HCT116 (cell line): ENCODE measurements around the gene FGFR4. TPM values are rescaled to one million over a fixed set of nuclear protein-coding genes. Genes with fewer than 3 reads are reported as not detected.

ENCODE experiments used
- ATAC-seq: fragments of 200-7000 bp; cut with Tn5 transposase; 2 replicates; pipeline ENCODE4 v1.9.1; 2020; ENCODE audit warnings: mild to moderate bottlenecking, moderate library complexity
- BruUV-seq: library from RNA; stranded (reverse); fragments of 400-500 nt; replicated peaks from 2 replicates; lab custom pipeline; 2021; lab: Mats Ljungman, UMichigan
- CTCF ChIA-PET: fragments of 300-600 bp; sonication (Branson Sonifier 250); formaldehyde crosslinking; loops from one replicate; lab custom pipeline; 2021; ENCODE audit warnings: antibody characterized with exemption; lab: Charles Lee
- POLR2A ChIA-PET: fragments of 300-600, 350-600 bp; sonication (Branson Sonifier 250); formaldehyde crosslinking; loops from one replicate; lab custom pipeline; 2021; ENCODE audit warnings: antibody characterized with exemption; lab: Charles Lee
- RAD21 ChIA-PET, 2 experiments: fragments of 300-600 bp; sonication (Branson Sonifier 250); formaldehyde crosslinking; loops; one replicate each; lab custom pipeline; 2023; ENCODE audit warnings: low total read pairs in 2 of 2; ENCODE audit not compliant: uncharacterized antibody in 2 of 2, unreplicated experiment in 2 of 2, low non-redundant PET in 1 of 2; lab: Charles Lee
- DNase-seq: peaks from one replicate; pipeline ENCODE4 v3.0.0-alpha.2; 2010; ENCODE audit warnings: low read depth, low spot score
- H2AFZ ChIP-seq: fragments of 200-600 bp; shearing (Covaris generic), sonication (generic); 2 replicates; pipeline ENCODE4 v1.6.1; 2017; ENCODE audit warnings: low read depth, mixed run types, mixed read lengths, antibody characterized with exemption, low read length; ENCODE audit not compliant: poor library complexity, severe bottlenecking
- H3K27ac ChIP-seq: 2 replicates; pipeline ENCODE4 v1.5.1; 2012; ENCODE audit warnings: low read depth, low read length
- H3K27me3 ChIP-seq: fragments of 200-600 bp; sonication (generic); 2 replicates; pipeline ENCODE4 v1.6.1; 2016; ENCODE audit warnings: mixed run types, low read length, mixed read lengths; ENCODE audit not compliant: insufficient read depth
- H3K36me3 ChIP-seq, 2 experiments: fragments of 200-500 bp in 1 of 2; fragments of 200-600 bp in 1 of 2; sonication (Bioruptor generic) in 1 of 2; sonication (generic) in 1 of 2; 2 replicates each; pipeline versions ENCODE4 v1.5.1 to v1.6.1; 2014 to 2016; ENCODE audit warnings: low read length in 2 of 2, inconsistent platforms in 1 of 2, mixed read lengths in 1 of 2, mixed run types in 1 of 2; ENCODE audit not compliant: insufficient read depth in 2 of 2, control insufficient read depth in 1 of 2
- H3K4me1 ChIP-seq, 2 experiments: fragments of 200-600 bp in 1 of 2; sonication (generic) in 1 of 2; 2 replicates each; pipeline versions ENCODE4 v1.5.1 to v1.6.1; 2012 to 2017; ENCODE audit warnings: low read length in 2 of 2, inconsistent platforms in 1 of 2, mild to moderate bottlenecking in 1 of 2, mixed read lengths in 1 of 2, mixed run types in 1 of 2, moderate library complexity in 1 of 2; ENCODE audit not compliant: insufficient read depth in 2 of 2, control insufficient read depth in 1 of 2
- H3K4me2 ChIP-seq: fragments of 200-600 bp; sonication (generic); 2 replicates; pipeline ENCODE4 v1.6.1; 2017; ENCODE audit warnings: mixed run types, low read length, mixed read lengths
- H3K4me3 ChIP-seq, 2 experiments: fragments of 200-600 bp in 1 of 2; sonication (generic) in 1 of 2; replicated peaks in 1 of 2; 2 replicates each; pipeline ENCODE4 v1.5.1; 2011 to 2016; ENCODE audit warnings: low read length in 2 of 2, control low read depth in 1 of 2, low read depth in 1 of 2, mild to moderate bottlenecking in 1 of 2, mixed read lengths in 1 of 2, mixed run types in 1 of 2
- H3K79me2 ChIP-seq: fragments of 200-600 bp; sonication (generic); 2 replicates; pipeline ENCODE4 v1.6.1; 2017; ENCODE audit warnings: mild to moderate bottlenecking, mixed run types, low read length, moderate library complexity, mixed read lengths; ENCODE audit not compliant: insufficient read depth
- H3K9ac ChIP-seq: fragments of 200-600 bp; sonication (generic); 2 replicates; pipeline ENCODE4 v1.6.1; 2016; ENCODE audit warnings: low read length, mixed read lengths
- H3K9me2 ChIP-seq: fragments of 200-600 bp; sonication (generic), shearing (Covaris generic); 2 replicates; pipeline ENCODE4 v1.6.1; 2017; ENCODE audit warnings: mixed run types, mild to moderate bottlenecking, moderate library complexity; ENCODE audit not compliant: insufficient read depth
- H3K9me3 ChIP-seq, 2 experiments: fragments of 200-500 bp in 1 of 2; fragments of 200-600 bp in 1 of 2; sonication (Bioruptor generic) in 1 of 2; sonication (generic) in 1 of 2; 2 replicates each; pipeline ENCODE4 v1.6.1; 2014 to 2017; ENCODE audit warnings: low read length in 2 of 2, mixed read lengths in 2 of 2, inconsistent platforms in 1 of 2, low read depth in 1 of 2, mild to moderate bottlenecking in 1 of 2, mixed run types in 1 of 2, moderate library complexity in 1 of 2; ENCODE audit not compliant: control insufficient read depth in 1 of 2, insufficient read depth in 1 of 2
- H4K20me1 ChIP-seq: fragments of 200-600 bp; sonication (generic), shearing (Covaris generic); 2 replicates; pipeline ENCODE4 v1.6.1; 2017; ENCODE audit warnings: mixed run types, mild to moderate bottlenecking, moderate library complexity; ENCODE audit not compliant: insufficient read depth
- CBX3 ChIP-seq: IDR thresholded peaks from 2 replicates; pipeline ENCODE4 v1.6.1; 2012; ENCODE audit warnings: low read depth
- ELF1 ChIP-seq: IDR thresholded peaks from 2 replicates; pipeline ENCODE4 v1.6.1; 2012; ENCODE audit warnings: low read depth, borderline replicate concordance
- EZH2phosphoT487 ChIP-seq: fragments of 200-600 bp; IDR thresholded peaks from 2 replicates; pipeline ENCODE4 v1.6.1; 2018; ENCODE audit warnings: antibody characterized with exemption, borderline replicate concordance
- RAD21 ChIP-seq: IDR thresholded peaks from 2 replicates; pipeline ENCODE4 v1.6.1; 2012; ENCODE audit warnings: low read depth, mild to moderate bottlenecking
- intact Hi-C: fragments of 100-400 bp; cut with micrococcal nuclease; formaldehyde crosslinking; loops from 2 replicates; pipeline ENCODE4 v1.10.0; 2022
- total RNA-seq: library from RNA; stranded (reverse); gene quantifications from one replicate; pipeline ENCODE4 v1.2.1, GENCODE V29; 2021; ENCODE audit not compliant: unreplicated experiment

Gene FGFR4
- total RNA-seq, 1 experiment from 2014 or later = 78.1 TPM

DNA sequence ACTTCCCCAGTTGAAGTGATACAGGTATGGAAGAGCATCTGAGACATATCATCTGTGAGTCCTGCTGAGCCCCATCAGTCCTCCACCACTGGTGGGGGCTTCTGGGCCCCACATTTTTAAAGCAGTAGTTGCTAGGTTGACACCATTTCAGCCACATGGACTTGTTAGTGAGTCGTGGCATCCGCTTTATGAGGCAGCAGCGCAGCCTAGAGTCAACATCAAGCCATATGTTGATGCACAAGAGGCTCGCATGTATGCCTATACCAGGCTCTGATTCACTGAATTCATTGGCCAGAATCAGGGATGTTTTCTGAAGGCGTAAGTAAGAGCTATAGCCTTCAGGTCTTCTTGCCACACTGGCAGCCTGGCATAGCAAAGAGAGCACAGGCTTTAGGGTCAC is 37.4 kb upstream of the FGFR4 start:
- ChIA-PET CTCF (no interaction called here), RAD21 (no interaction called here), POLR2A (no interaction called here)
- Histone ChIP-seq H3K4me1 (no peaks in the 10 kb centered on the region), H3K9me2 (no peaks in the 10 kb centered on the region), H3K79me2 (no peaks in the 10 kb centered on the region), H4K20me1 (no peaks in the 10 kb centered on the region), H3K27ac (no peak overlapping the region), H2AFZ (no peak overlapping the region), H3K36me3 (peaks cover 10 to 21% of the 10 kb centered on the region in 2 experiments; a peak in 3 of 4 replicates), H3K4me3 (no peak overlapping the region), H3K9me3 (no peaks in the 10 kb centered on the region), H3K4me2 (no peak overlapping the region), H3K9ac (no peak overlapping the region), H3K27me3 (no peaks in the 10 kb centered on the region)
- BruUV-seq = no TSS peak
- ATAC-seq (peak; percentile 38; the same call in 1 of the 2 replicates), DNase-seq (no peak)
- TF ChIP-seq EZH2phosphoT487 (no peak), RAD21 (peak; percentile 34)
- intact Hi-C loops = no loop called here

DNA sequence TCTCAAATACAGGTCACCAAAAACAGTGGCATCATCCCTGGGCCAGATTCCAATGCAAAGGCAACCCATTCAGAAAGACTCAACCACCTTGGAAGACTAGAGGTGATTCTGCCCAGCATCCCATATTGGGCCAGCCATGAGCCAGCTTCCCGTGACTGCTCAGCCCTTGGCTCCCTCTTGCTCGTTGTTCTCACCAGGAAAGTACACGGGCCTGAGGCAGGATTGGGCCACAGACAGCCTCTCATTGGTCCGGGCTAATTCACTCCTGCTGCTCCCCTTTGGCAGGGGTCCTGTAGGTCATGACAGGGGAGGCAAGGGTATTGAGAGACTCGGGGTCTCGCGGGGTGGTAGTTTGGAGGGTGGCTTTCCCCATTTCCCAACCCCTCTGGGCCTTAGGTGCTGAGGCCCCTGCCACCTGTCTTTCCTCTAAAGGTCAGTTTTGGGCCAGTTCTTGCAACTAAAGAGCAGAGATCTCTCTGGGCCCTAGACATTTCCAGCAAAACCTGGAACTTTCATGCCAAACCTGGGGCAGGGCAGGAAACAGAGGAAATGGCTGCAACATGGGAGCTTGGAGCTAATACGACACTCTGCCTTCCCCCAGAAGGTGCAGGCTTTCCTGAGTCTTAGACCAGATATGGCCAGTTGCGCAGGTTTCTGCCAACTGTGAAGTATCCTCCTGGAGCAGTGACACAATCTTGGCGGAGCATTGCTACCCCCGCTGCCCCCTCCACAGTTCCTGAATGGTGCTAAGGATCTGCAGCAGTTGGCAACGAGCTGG is 22.0 kb upstream of the FGFR4 start:
- ChIA-PET RAD21 (no interaction called here), POLR2A (no interaction called here), CTCF (interaction anchor here (1.5 kb wide), 1 partner anchor 404 kb away, joined by 5 read pairs; no protein-coding TSS in a partner anchor)
- ATAC-seq (no peak), DNase-seq (no peak)
- intact Hi-C loops = no loop called here
- Histone ChIP-seq H3K4me1 (no peaks in the 10 kb centered on the region), H3K27me3 (no peaks in the 10 kb centered on the region), H3K9ac (no peak overlapping the region), H3K4me2 (no peak overlapping the region), H2AFZ (no peak overlapping the region), H3K9me3 (no peaks in the 10 kb centered on the region), H3K27ac (no peak overlapping the region), H3K9me2 (no peaks in the 10 kb centered on the region), H3K36me3 (peaks cover 3 to 18% of the 10 kb centered on the region in 2 experiments; a peak in 2 of 4 replicates), H4K20me1 (no peaks in the 10 kb centered on the region), H3K79me2 (no peaks in the 10 kb centered on the region), H3K4me3 (no peak overlapping the region)
- TF ChIP-seq CBX3 (no peak), ELF1 (no peak)
- BruUV-seq = no TSS peak
